ENCODE results near the gene ARHGAP42.

- TF ChIP-seq POLR2A (IDR thresholded peaks at IDR 0.05) (no peak), CTCF (IDR thresholded peaks at IDR 0.05) (no peak)
These were observed 10.2 kb upstream of the ARHGAP42 start for GRCh38 chr11:100676901-100677300.
